Tibial artery (tissue), 4 donors: ENCODE data around the gene ECD.
"Not testable (repeated sequence)": the region's sequence is repeated elsewhere in the genome, so short reads cannot be mapped to it uniquely, and the experiment has no call there.

Source experiments
- DNase-seq, 2 donors: peaks; one replicate each; pipeline ENCODE4 v3.0.0-alpha.2; 2019
- H3K27ac ChIP-seq, 2 donors: fragments of 200-600 bp; sonication (generic) in 1 of 2; 1 replicate in 1 of 2; 2 replicates in 1 of 2; pipeline ENCODE4 v1.5.1; 2018 to 2019; ENCODE audit warnings: mild to moderate bottlenecking in 1 of 2
- H3K27me3 ChIP-seq, 2 donors: fragments of 200-600 bp; sonication (generic) in 1 of 2; one replicate each; pipeline versions ENCODE4 v1.5.1 to v1.6.0; 2016 to 2019
- H3K36me3 ChIP-seq, 3 donors: fragments of 200-600 bp; sonication (generic) in 2 of 3; one replicate each; pipeline ENCODE4 v1.5.1; 2016 to 2019; ENCODE audit warnings: mild to moderate bottlenecking in 2 of 3
- H3K4me1 ChIP-seq, 4 donors: fragments of 200-600 bp; sonication (generic) in 2 of 4; 1 replicate in 3 of 4; 2 replicates in 1 of 4; pipeline ENCODE4 v1.5.1; 2016 to 2019
- H3K4me3 ChIP-seq, 2 donors: fragments of 200-600 bp; sonication (generic) in 1 of 2; 1 replicate in 1 of 2; 2 replicates in 1 of 2; pipeline ENCODE4 v1.5.1; 2018 to 2019; ENCODE audit warnings: mild to moderate bottlenecking in 2 of 2
- H3K9me3 ChIP-seq, 3 donors: fragments of 200-600 bp; sonication (generic) in 1 of 3; one replicate each; pipeline ENCODE4 v1.5.1; 2016 to 2019
- intact Hi-C: fragments of 100-400 bp; cut with DNase I; formaldehyde crosslinking; loops from one replicate; pipeline ENCODE4 v1.15.0; 2023; ENCODE audit warnings: low total_unique reads
- TF ChIP-seq, protein P1 (sequence below), 2 experiments: fragments of 200-600 bp in 1 of 2; fragments of 450-650 bp in 1 of 2; IDR thresholded peaks; one replicate each; pipeline ENCODE4 v1.5.1; 2017 to 2019; ENCODE audit warnings: antibody characterized with exemption in 2 of 2, mild to moderate bottlenecking in 1 of 2, moderate library complexity in 1 of 2

Gene ECD

DNA sequence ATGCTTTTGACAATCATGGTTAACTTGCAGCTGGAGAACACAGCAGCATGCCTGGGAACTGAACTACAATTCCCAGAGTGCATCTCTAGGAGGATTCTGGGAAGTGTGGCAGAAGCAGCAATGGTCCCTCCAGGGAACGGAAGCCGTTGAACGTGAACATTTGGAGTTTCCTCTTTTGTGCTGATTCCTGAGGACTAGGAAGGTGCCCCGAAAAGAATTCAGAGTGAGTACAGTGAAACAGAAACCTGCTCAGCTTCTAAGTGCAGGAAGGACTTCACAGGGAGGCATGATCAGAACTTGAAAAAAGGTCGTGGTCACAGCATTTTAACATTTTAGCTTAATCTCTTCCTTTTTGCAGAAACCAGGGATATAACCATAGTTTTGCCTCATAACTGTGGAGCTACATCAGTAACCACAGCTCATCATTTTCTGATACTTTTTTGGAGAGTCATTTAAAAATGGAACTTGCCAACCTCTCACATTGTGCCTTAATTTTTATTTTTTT lies 57.4 kb downstream of the ECD start, which contains the start of gene NUDT13:
Gene NUDT13 (plus strand): TSS at position 111 of the 505 bp plus-strand sequence. CDS start 3,911 bp downstream, outside the sequence.
- peak within 1 kb of the TSS; percentile 81 to 87 for H3K27ac ChIP-seq

DNA sequence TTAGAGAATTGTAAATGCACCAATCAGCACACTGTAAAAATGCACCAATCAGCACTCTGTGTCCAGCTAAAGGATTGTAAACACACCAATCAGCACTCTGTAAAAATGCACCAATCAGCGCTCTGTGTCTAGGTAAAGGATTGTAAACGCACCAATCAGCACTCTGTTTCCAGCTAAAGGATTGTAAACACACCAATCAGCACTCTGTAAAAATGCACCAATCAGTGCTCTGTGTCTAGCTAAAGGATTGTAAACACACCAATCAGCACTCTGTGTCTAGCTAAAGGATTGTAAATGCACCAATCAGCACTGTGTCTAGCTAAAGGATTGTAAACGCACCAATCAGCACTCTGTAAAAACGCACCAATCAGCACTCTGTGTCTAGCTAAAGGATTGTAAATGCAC lies 58.6 kb downstream of the ECD start:
- H3K36me3 ChIP-seq, H3K27ac ChIP-seq, intact Hi-C loops, H3K4me3 ChIP-seq, H3K9me3 ChIP-seq, DNase-seq, H3K27me3 ChIP-seq: not testable (repeated sequence)
- peaks cover 0 to 14% (median 0%) of the 10 kb centered on the region in 4 donors for H3K4me1 ChIP-seq

More for the DNA sequence above, 57.4 kb downstream of the ECD start, which contains the start of gene NUDT13:
- Histone ChIP-seq H3K4me1 (peaks cover 0 to 14% (median 0%) of the 10 kb centered on the region in 4 donors), H3K9me3 (no peaks in the 10 kb centered on the region), H3K4me3 (peak within 1 kb of the TSS; percentile 49 to 62), H3K36me3 (peaks cover 0 to 4% (median 0%) of the 10 kb centered on the region in 3 donors), H3K27me3 (no peaks in the 10 kb centered on the region)
- DNase-seq = peak; percentile 78 to 85
- TF ChIP-seq, protein P1, sequence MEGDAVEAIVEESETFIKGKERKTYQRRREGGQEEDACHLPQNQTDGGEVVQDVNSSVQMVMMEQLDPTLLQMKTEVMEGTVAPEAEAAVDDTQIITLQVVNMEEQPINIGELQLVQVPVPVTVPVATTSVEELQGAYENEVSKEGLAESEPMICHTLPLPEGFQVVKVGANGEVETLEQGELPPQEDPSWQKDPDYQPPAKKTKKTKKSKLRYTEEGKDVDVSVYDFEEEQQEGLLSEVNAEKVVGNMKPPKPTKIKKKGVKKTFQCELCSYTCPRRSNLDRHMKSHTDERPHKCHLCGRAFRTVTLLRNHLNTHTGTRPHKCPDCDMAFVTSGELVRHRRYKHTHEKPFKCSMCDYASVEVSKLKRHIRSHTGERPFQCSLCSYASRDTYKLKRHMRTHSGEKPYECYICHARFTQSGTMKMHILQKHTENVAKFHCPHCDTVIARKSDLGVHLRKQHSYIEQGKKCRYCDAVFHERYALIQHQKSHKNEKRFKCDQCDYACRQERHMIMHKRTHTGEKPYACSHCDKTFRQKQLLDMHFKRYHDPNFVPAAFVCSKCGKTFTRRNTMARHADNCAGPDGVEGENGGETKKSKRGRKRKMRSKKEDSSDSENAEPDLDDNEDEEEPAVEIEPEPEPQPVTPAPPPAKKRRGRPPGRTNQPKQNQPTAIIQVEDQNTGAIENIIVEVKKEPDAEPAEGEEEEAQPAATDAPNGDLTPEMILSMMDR (IDR thresholded peaks at IDR 0.05) = no peak
- intact Hi-C loops = no loop called here

DNA sequence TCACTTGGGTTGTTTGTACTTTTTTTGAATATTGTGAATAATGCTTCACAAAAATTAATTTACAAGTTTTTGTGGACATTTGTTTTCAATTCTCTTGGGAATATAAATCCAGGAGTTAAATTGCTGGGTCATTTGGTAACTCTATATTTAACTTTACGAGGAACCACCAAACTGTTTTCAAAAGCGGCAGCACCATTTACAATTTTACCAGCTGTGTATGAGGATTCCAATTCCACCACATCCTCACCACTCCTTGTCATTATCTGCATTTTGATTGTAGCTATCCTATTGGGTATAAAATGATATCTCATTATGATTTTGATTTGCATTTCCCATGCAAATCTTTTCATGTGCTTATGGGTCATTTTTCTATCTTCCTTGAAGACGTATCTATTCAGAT lies 61.5 kb downstream of the ECD start:
- Histone ChIP-seq H3K9me3 (no peaks in the 10 kb centered on the region), H3K36me3 (peaks cover 0 to 4% (median 0%) of the 10 kb centered on the region in 3 donors), H3K4me3 (no peak overlapping the region), H3K4me1 (peaks cover 0 to 5% (median 0%) of the 10 kb centered on the region in 4 donors), H3K27ac (no peak overlapping the region), H3K27me3 (no peaks in the 10 kb centered on the region)
- no peak for DNase-seq
- TF ChIP-seq, protein P1 (IDR thresholded peaks at IDR 0.05) = no peak
- intact Hi-C loops = no loop called here

DNA sequence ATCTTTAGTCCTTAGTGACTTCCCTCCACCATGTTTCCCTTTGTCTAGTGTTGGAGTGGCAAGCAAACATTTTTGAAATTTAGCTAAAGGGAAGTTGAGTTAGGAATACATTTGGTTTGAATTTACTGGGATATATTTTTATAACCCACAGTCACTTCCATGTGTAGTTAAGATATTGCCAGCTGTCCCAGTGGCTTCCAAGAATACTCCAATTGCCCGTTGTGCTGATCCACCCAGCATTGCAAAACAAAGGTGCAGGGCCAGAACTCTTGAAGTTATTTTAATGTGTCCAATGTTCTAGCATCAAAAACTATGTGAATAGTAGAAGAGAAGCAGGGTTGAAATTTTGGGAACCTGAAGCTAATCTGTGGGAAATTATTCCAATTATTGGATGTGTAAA lies 68.7 kb downstream of the ECD start:
- Histone ChIP-seq H3K9me3 (no peaks in the 10 kb centered on the region), H3K4me3 (no peak overlapping the region), H3K36me3 (peaks cover 0 to 11% (median 5%) of the 10 kb centered on the region in 3 donors), H3K27ac (no peak overlapping the region), H3K4me1 (peaks cover 0 to 8% (median 3%) of the 10 kb centered on the region in 4 donors), H3K27me3 (no peaks in the 10 kb centered on the region)
- TF ChIP-seq, protein P1 (IDR thresholded peaks at IDR 0.05) = no peak
- intact Hi-C loops = no loop called here
- no peak for DNase-seq

DNA sequence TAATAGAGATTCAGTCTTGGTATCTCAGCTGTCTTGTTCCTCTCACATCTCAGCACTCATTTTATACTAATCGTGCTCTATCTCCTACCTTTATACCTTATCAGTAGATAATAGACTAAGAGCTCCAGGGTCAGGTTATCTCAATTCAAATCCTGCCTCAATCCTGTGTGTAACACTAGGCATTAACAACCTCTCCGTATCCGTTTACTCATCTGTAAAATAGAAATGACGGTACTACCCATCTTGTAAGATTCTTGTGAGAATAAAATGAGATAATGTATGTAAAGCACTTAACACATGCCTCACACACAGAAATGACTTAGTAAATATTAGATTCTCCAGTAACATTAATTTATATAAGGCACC lies 70.5 kb downstream of the ECD start:
- Histone ChIP-seq H3K36me3 (peaks cover 0 to 11% (median 5%) of the 10 kb centered on the region in 3 donors), H3K4me1 (peaks cover 0 to 21% (median 4%) of the 10 kb centered on the region in 4 donors), H3K4me3 (peak overlapping the region; percentile 67 to 92), H3K9me3 (no peaks in the 10 kb centered on the region), H3K27me3 (no peaks in the 10 kb centered on the region), H3K27ac (peak overlapping the region; percentile 97 to 99)
- no peak for DNase-seq
- TF ChIP-seq, protein P1 (IDR thresholded peaks at IDR 0.05) = no peak
- intact Hi-C loops = no loop called here

DNA sequence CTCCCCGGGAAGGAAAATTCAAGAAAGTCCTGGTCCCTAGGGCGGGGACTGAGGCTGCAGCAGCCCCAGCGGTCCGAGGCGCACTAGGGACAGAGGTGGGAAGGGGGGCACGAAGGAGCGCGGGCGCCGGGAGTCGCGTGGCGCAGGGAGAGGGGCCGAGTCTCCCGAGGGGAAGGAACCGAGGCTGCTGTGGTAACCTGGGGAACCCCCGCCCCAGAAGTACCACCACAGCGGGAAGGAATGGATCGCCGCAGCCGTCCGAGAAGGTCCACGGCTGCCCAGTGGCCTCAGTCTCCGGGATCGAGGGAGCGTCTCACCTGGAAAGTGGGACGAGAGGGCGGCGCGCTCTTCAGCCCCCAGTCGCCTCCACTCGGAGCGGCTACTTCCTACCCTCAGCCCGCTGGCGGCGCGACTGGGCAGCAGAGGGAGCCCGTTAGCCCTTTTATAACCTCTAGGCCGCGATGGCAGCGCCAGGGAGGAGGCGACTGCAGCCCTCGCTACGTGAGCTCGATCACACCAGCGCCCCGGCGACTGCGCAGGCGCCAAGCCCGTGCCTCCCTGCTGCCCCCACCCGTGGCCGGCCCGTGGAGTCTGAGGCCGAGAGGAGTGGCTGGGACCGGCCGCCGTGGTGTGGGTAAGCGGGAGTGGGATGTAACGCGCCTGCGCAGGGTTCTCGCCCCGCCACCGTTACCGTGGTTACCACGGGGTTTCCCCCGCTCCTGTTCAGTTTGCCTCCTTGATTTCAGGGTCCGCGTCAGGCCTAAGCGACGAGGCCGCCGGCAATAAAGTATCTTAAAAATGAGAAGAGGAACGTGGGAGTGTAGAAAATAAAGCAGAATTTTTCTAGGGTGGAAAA lies 71.1 kb downstream of the ECD start, which contains the start of gene P4HA1:
Gene P4HA1 (minus strand): TSS at position 418 of the 856 bp plus-strand sequence. CDS start 21,983 bp downstream, outside the sequence.
- peak within 1 kb of the TSS; percentile 97 to 99 for H3K27ac ChIP-seq
- peaks cover 0 to 24% (median 6%) of the 10 kb centered on the region in 4 donors for H3K4me1 ChIP-seq
- TF ChIP-seq, protein P1 (IDR thresholded peaks at IDR 0.05) = peak; percentile 62 to 80
- H3K27me3 ChIP-seq = no peaks in the 10 kb centered on the region
- no peaks in the 10 kb centered on the region for H3K9me3 ChIP-seq
- intact Hi-C loops = no loop called here
- peak; percentile 99 to 100 for DNase-seq
- peak within 1 kb of the TSS; percentile 67 to 92 for H3K4me3 ChIP-seq
- H3K36me3 ChIP-seq = peaks cover 0 to 11% (median 5%) of the 10 kb centered on the region in 3 donors
